Neural crest cell (in vitro differentiated cells): ENCODE data around the gene CDH16. TPM values are rescaled to one million over a fixed set of nuclear protein-coding genes. Genes with fewer than 3 reads are reported as not detected.

Experiments
- DNase-seq: peaks from one replicate; pipeline ENCODE4 v3.0.0; 2021; ENCODE audit warnings: low read depth, mixed read lengths, low spot score
- H3K27ac Mint-ChIP-seq: one replicate; pipeline ENCODE4 v1.8.0; 2021; ENCODE audit warnings: mild to moderate bottlenecking, mixed read lengths; ENCODE audit not compliant: unreplicated experiment
- H3K27me3 Mint-ChIP-seq: 2 replicates; pipeline ENCODE4 v1.8.0; 2021; ENCODE audit warnings: low read depth, mild to moderate bottlenecking, mixed read lengths
- H3K36me3 Mint-ChIP-seq: 2 replicates; pipeline ENCODE4 v1.8.0; 2021; ENCODE audit warnings: low read depth, mild to moderate bottlenecking, mixed read lengths
- H3K4me1 Mint-ChIP-seq: 2 replicates; pipeline ENCODE4 v1.8.0; 2021; ENCODE audit warnings: mixed read lengths
- H3K4me3 Mint-ChIP-seq: one replicate; pipeline ENCODE4 v1.8.0; 2021; ENCODE audit warnings: mild to moderate bottlenecking, mixed read lengths
- H3K9me3 Mint-ChIP-seq: 2 replicates; pipeline ENCODE4 v1.8.0; 2021; ENCODE audit warnings: mixed read lengths
- CTCF ChIP-seq: fragments of 200-600 bp; sonication (generic); conservative IDR thresholded peaks from 2 replicates; pipeline ENCODE4 v1.5.0; 2021; ENCODE audit warnings: antibody characterized with exemption, mild to moderate bottlenecking
- total RNA-seq: library from RNA; stranded (reverse); gene quantifications from 2 replicates; pipeline ENCODE4 v1.2.1, GENCODE V29; 2021

CDH16 gene
- total RNA-seq, 1 donor from 2014 or later: not detected

GRCh38 chr16:66924527-66925321 lies 6.0 kb upstream of the CDH16 start:
- Mint-ChIP-seq H3K4me3 (no peak overlapping the region), H3K4me1 (peaks cover 7% of the 10 kb centered on the region), H3K27me3 (peaks cover 74% of the 10 kb centered on the region), H3K36me3 (no peaks in the 10 kb centered on the region), H3K9me3 (no peaks in the 10 kb centered on the region), H3K27ac (no peak overlapping the region)
- TF ChIP-seq CTCF: peak; percentile 56
- peak; percentile 43 for DNase-seq

DNA sequence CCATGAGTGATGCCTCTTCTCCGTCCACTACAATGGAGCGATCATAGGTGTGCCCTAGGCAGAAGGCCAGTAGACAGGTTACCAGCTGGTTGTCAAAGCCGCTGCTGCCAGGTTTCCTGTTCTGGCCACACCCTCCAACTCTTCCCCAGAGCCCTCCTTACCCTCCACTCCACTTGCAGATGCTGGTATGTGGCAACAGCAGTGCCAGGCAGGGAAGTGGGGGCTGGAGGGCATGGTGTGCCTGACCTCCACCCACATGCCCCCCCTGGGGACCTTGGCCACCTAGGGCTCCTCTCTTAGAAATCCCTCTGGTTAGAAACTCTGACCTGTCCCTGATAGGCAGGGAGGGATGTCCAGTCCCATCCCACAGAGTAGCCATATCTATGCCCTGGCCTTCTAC lies 5.2 kb upstream of the CDH16 start:
- peaks cover 7% of the 10 kb centered on the region for H3K4me1 Mint-ChIP-seq
- H3K36me3 Mint-ChIP-seq: no peaks in the 10 kb centered on the region
- H3K9me3 Mint-ChIP-seq: no peaks in the 10 kb centered on the region
- no peak for DNase-seq
- H3K27me3 Mint-ChIP-seq: peaks cover 75% of the 10 kb centered on the region
- H3K4me3 Mint-ChIP-seq: no peak overlapping the region
- H3K27ac Mint-ChIP-seq: no peak overlapping the region
- TF ChIP-seq CTCF: no peak

DNA sequence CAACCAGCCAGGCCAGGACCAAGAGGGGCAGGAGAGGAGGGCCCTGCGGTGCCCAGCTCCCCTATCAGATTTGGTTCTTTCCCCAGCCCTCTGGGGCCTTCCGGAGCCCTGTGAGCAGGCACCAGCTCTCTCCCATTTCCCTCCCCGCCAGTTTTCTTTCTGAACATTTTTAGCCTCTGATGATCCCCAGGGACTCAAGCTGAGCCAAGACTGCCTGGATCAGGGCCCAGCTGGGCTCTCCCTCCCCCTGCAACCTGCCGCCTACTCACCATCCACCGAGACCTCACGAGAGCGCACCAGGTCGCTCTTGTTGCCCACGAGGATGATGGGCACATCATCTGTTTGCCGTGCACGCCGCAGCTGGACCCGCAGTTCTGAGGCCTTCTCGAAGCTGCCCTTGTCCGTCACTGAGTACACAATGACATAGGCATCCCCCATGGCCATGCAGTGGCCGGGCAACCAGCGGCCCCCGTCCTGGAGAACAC lies 4.6 kb upstream of the CDH16 start:
- DNase-seq: no peak
- no peaks in the 10 kb centered on the region for H3K9me3 Mint-ChIP-seq
- no peak overlapping the region for H3K4me3 Mint-ChIP-seq
- no peak for TF ChIP-seq CTCF
- H3K4me1 Mint-ChIP-seq: peaks cover 7% of the 10 kb centered on the region
- H3K27me3 Mint-ChIP-seq: peaks cover 70% of the 10 kb centered on the region
- H3K36me3 Mint-ChIP-seq: no peaks in the 10 kb centered on the region
- H3K27ac Mint-ChIP-seq: peak overlapping the region; percentile 19

DNA sequence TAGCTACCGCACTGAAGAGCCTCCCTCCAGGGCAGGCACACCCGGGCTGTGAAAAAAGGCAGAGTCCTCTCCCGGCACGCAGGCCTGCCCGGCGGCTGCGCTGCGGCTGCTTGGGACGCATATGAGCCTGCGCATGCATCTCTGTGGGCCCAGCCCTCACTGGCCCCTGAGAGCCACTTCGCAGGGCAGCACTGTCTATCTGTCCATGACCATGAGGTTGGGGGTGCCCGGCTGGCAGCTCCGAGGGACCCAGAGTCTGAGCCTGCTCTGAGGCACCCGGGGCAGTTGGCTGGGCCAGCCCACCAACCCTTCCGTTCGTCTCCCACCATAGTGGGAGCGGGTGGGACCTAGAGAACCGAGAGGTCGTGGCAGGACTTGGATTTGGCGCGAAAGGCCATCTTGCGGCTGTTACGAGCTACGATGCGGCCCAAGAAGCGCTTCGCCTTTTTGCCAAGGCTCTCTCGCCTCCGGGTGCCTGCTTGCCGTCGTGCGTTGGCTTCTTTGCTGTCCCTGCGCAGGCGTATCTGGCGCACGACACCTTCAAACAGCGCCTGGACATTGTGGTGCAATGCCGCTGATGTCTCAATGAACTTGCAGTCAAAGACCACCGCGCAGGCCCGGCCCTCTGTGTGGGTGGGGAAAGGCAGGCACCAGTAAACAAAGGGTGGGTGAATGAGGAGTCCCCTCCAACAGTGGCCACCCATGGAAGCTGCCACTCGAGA lies 3.2 kb upstream of the CDH16 start:
- Mint-ChIP-seq H3K27ac (no peak overlapping the region), H3K9me3 (no peaks in the 10 kb centered on the region), H3K36me3 (no peaks in the 10 kb centered on the region), H3K4me3 (no peak overlapping the region), H3K27me3 (peaks cover 59% of the 10 kb centered on the region), H3K4me1 (peaks cover 7% of the 10 kb centered on the region)
- DNase-seq: no peak
- no peak for TF ChIP-seq CTCF

- H3K4me3 Mint-ChIP-seq: peak overlapping the region; percentile 18
- TF ChIP-seq CTCF: no peak
- no peaks in the 10 kb centered on the region for H3K9me3 Mint-ChIP-seq
- no peak overlapping the region for H3K27ac Mint-ChIP-seq
- H3K27me3 Mint-ChIP-seq: peaks cover 51% of the 10 kb centered on the region
- H3K36me3 Mint-ChIP-seq: no peaks in the 10 kb centered on the region
- H3K4me1 Mint-ChIP-seq: peaks cover 7% of the 10 kb centered on the region
- DNase-seq: no peak
Measured at GRCh38 chr16:66920924-66921680, 2.4 kb upstream of the CDH16 start.
